Thyroid gland (tissue), 4 donors: Measurements from ENCODE around the gene DLGAP1. TPM values are rescaled to one million over a fixed set of nuclear protein-coding genes. Genes with fewer than 3 reads are reported as not detected.

Experiments used
- DNase-seq, 2 donors: peaks; one replicate each; pipeline ENCODE4 v3.0.0-alpha.2; 2019
- H3K27ac ChIP-seq, 3 donors: fragments of 200-600 bp; sonication (generic); 1 replicate in 2 of 3; 2 replicates in 1 of 3; pipeline ENCODE4 v1.5.1; 2016 to 2019; ENCODE audit warnings: mild to moderate bottlenecking in 1 of 3, moderate library complexity in 1 of 3
- H3K27me3 ChIP-seq: fragments of 200-600 bp; sonication (generic); one replicate; pipeline ENCODE4 v1.5.1; 2019
- H3K36me3 ChIP-seq, 2 donors: fragments of 200-600 bp; sonication (generic); one replicate each; pipeline ENCODE4 v1.5.1; 2016 to 2019
- H3K4me1 ChIP-seq, 2 donors: fragments of 200-600 bp; sonication (generic); one replicate each; pipeline ENCODE4 v1.5.1; 2017 to 2019
- H3K4me3 ChIP-seq, 3 donors: fragments of 200-600 bp; sonication (generic); replicated peaks in 1 of 3; 1 replicate in 2 of 3; 2 replicates in 1 of 3; pipeline ENCODE4 v1.5.1; 2016; ENCODE audit warnings: mild to moderate bottlenecking in 1 of 3
- H3K9me3 ChIP-seq: fragments of 200-600 bp; sonication (generic); one replicate; pipeline ENCODE4 v1.5.1; 2017
- CTCF ChIP-seq, 6 experiments: fragments of 200-600 bp in 3 of 6; fragments of 450-650 bp in 3 of 6; sonication (generic) in 3 of 6; IDR thresholded peaks; one replicate each; pipeline ENCODE4 v1.5.1; 2016 to 2019; ENCODE audit warnings: antibody characterized with exemption in 6 of 6, mild to moderate bottlenecking in 2 of 6, inconsistent platforms in 1 of 6, moderate library complexity in 1 of 6
- POLR2A ChIP-seq, 2 donors: fragments of 450-650 bp; IDR thresholded peaks; one replicate each; pipeline ENCODE4 v1.6.1; 2017; ENCODE audit warnings: antibody characterized with exemption in 2 of 2, mild to moderate bottlenecking in 2 of 2, moderate library complexity in 1 of 2
- WGBS, 2 donors: methylation state at CpG; one replicate each; pipeline ENCODE4 v1.1.5; 2017; 5-methylcytosine and 5-hydroxymethylcytosine counted together
- intact Hi-C: fragments of 100-400 bp; cut with DNase I; formaldehyde crosslinking; loops from one replicate; pipeline ENCODE4 v1.15.1; 2023
- total RNA-seq, 4 donors: library from RNA; depleted of rRNA; stranded (reverse); fragments of >200 nt; gene quantifications; one replicate each; pipeline ENCODE4 v1.2.3, GENCODE V29; 2016

DLGAP1 gene
- total RNA-seq, 4 donors from 2014 or later = 0.25 to 2.7 (median 0.77) TPM

- Histone ChIP-seq H3K4me3 (no peak overlapping the region), H3K4me1 (no peaks in the 10 kb centered on the region), H3K27me3 (no peaks in the 10 kb centered on the region), H3K9me3 (no peaks in the 10 kb centered on the region), H3K36me3 (no peaks in the 10 kb centered on the region), H3K27ac (no peak overlapping the region)
- intact Hi-C loops = no loop called here
- TF ChIP-seq POLR2A (IDR thresholded peaks at IDR 0.05) (no peak), CTCF (IDR thresholded peaks at IDR 0.05) (no peak)
- DNase-seq = no peak
Observed at GRCh38 chr18:3907955-3908354, 547.2 kb downstream of the DLGAP1 start.

- no peaks in the 10 kb centered on the region for H3K9me3 ChIP-seq
- no peak for TF ChIP-seq POLR2A (IDR thresholded peaks at IDR 0.05)
- TF ChIP-seq CTCF (IDR thresholded peaks at IDR 0.05) = no peak
- no peaks in the 10 kb centered on the region for H3K27me3 ChIP-seq
- intact Hi-C loops = no loop called here
- WGBS, 2 donors = 50 to 56% methylated on average over 3 of the region's 3 CpGs
- H3K36me3 ChIP-seq = no peaks in the 10 kb centered on the region
- peaks cover 6% of the 10 kb centered on the region in 2 donors for H3K4me1 ChIP-seq
- DNase-seq = no peak
- H3K27ac ChIP-seq = no peak overlapping the region
- no peak overlapping the region for H3K4me3 ChIP-seq
Observed at GRCh38 chr18:3906116-3906750, 548.9 kb downstream of the DLGAP1 start.

- Histone ChIP-seq H3K27ac (no peak overlapping the region), H3K4me1 (peaks cover 6% of the 10 kb centered on the region in 2 donors), H3K9me3 (no peaks in the 10 kb centered on the region), H3K4me3 (no peak overlapping the region), H3K36me3 (no peaks in the 10 kb centered on the region), H3K27me3 (no peaks in the 10 kb centered on the region)
- intact Hi-C loops = no loop called here
- no peak for DNase-seq
- no peak for TF ChIP-seq POLR2A (IDR thresholded peaks at IDR 0.05)
- no peak for TF ChIP-seq CTCF (IDR thresholded peaks at IDR 0.05)
- WGBS, 2 donors = 93 to 94% methylated on average over 2 of the region's 2 CpGs
Observed at GRCh38 chr18:3903337-3903736, 551.8 kb downstream of the DLGAP1 start.

GRCh38 chr18:3902676-3903075 lies 552.4 kb downstream of the DLGAP1 start:
- Histone ChIP-seq H3K9me3 (no peaks in the 10 kb centered on the region), H3K36me3 (no peaks in the 10 kb centered on the region), H3K27me3 (no peaks in the 10 kb centered on the region), H3K27ac (peak overlapping the region in 1 of 3 donors; percentile 40), H3K4me3 (no peak overlapping the region), H3K4me1 (peaks cover 6% of the 10 kb centered on the region in 2 donors)
- DNase-seq = no peak
- TF ChIP-seq POLR2A (IDR thresholded peaks at IDR 0.05) = no peak
- TF ChIP-seq CTCF (IDR thresholded peaks at IDR 0.05) = no peak
- 80 to 91% methylated on average over 2 of the region's 2 CpGs for WGBS, 2 donors
- intact Hi-C loops = no loop called here

GRCh38 chr18:3901811-3902210 lies 553.3 kb downstream of the DLGAP1 start:
- Histone ChIP-seq H3K9me3 (no peaks in the 10 kb centered on the region), H3K36me3 (no peaks in the 10 kb centered on the region), H3K27me3 (no peaks in the 10 kb centered on the region), H3K4me1 (peaks cover 6% of the 10 kb centered on the region in 2 donors), H3K27ac (peak overlapping the region in 1 of 3 donors; percentile 34), H3K4me3 (no peak overlapping the region)
- 23 to 36% methylated on average over 2 of the region's 2 CpGs for WGBS, 2 donors
- peak; percentile 10 to 13 for DNase-seq
- intact Hi-C loops = no loop called here
- no peak for TF ChIP-seq POLR2A (IDR thresholded peaks at IDR 0.05)
- no peak for TF ChIP-seq CTCF (IDR thresholded peaks at IDR 0.05)
